HCT116 (cell line): ENCODE results near the gene KANK3. TPM values are rescaled to one million over a fixed set of nuclear protein-coding genes. Genes with fewer than 3 reads are reported as not detected.

ENCODE experiments used
- ATAC-seq: fragments of 200-7000 bp; cut with Tn5 transposase; 2 replicates; pipeline ENCODE4 v1.9.1; 2020; ENCODE audit warnings: mild to moderate bottlenecking, moderate library complexity
- BruUV-seq: library from RNA; stranded (reverse); fragments of 400-500 nt; replicated peaks from 2 replicates; lab custom pipeline; 2021; lab: Mats Ljungman, UMichigan
- CTCF ChIA-PET: fragments of 300-600 bp; sonication (Branson Sonifier 250); formaldehyde crosslinking; loops from one replicate; lab custom pipeline; 2021; ENCODE audit warnings: antibody characterized with exemption; lab: Charles Lee
- POLR2A ChIA-PET: fragments of 300-600, 350-600 bp; sonication (Branson Sonifier 250); formaldehyde crosslinking; loops from one replicate; lab custom pipeline; 2021; ENCODE audit warnings: antibody characterized with exemption; lab: Charles Lee
- RAD21 ChIA-PET, 2 experiments: fragments of 300-600 bp; sonication (Branson Sonifier 250); formaldehyde crosslinking; loops; one replicate each; lab custom pipeline; 2023; ENCODE audit warnings: low total read pairs in 2 of 2; ENCODE audit not compliant: uncharacterized antibody in 2 of 2, unreplicated experiment in 2 of 2, low non-redundant PET in 1 of 2; lab: Charles Lee
- DNase-seq: peaks from one replicate; pipeline ENCODE4 v3.0.0-alpha.2; 2010; ENCODE audit warnings: low read depth, low spot score
- H2AFZ ChIP-seq: fragments of 200-600 bp; shearing (Covaris generic), sonication (generic); 2 replicates; pipeline ENCODE4 v1.6.1; 2017; ENCODE audit warnings: low read depth, mixed run types, mixed read lengths, antibody characterized with exemption, low read length; ENCODE audit not compliant: poor library complexity, severe bottlenecking
- H3K27ac ChIP-seq: 2 replicates; pipeline ENCODE4 v1.5.1; 2012; ENCODE audit warnings: low read depth, low read length
- H3K27me3 ChIP-seq: fragments of 200-600 bp; sonication (generic); 2 replicates; pipeline ENCODE4 v1.6.1; 2016; ENCODE audit warnings: mixed run types, low read length, mixed read lengths; ENCODE audit not compliant: insufficient read depth
- H3K36me3 ChIP-seq, 2 experiments: fragments of 200-500 bp in 1 of 2; fragments of 200-600 bp in 1 of 2; sonication (Bioruptor generic) in 1 of 2; sonication (generic) in 1 of 2; 2 replicates each; pipeline versions ENCODE4 v1.5.1 to v1.6.1; 2014 to 2016; ENCODE audit warnings: low read length in 2 of 2, inconsistent platforms in 1 of 2, mixed read lengths in 1 of 2, mixed run types in 1 of 2; ENCODE audit not compliant: insufficient read depth in 2 of 2, control insufficient read depth in 1 of 2
- H3K4me1 ChIP-seq, 2 experiments: fragments of 200-600 bp in 1 of 2; sonication (generic) in 1 of 2; 2 replicates each; pipeline versions ENCODE4 v1.5.1 to v1.6.1; 2012 to 2017; ENCODE audit warnings: low read length in 2 of 2, inconsistent platforms in 1 of 2, mild to moderate bottlenecking in 1 of 2, mixed read lengths in 1 of 2, mixed run types in 1 of 2, moderate library complexity in 1 of 2; ENCODE audit not compliant: insufficient read depth in 2 of 2, control insufficient read depth in 1 of 2
- H3K4me2 ChIP-seq: fragments of 200-600 bp; sonication (generic); 2 replicates; pipeline ENCODE4 v1.6.1; 2017; ENCODE audit warnings: mixed run types, low read length, mixed read lengths
- H3K4me3 ChIP-seq, 2 experiments: fragments of 200-600 bp in 1 of 2; sonication (generic) in 1 of 2; replicated peaks in 1 of 2; 2 replicates each; pipeline ENCODE4 v1.5.1; 2011 to 2016; ENCODE audit warnings: low read length in 2 of 2, control low read depth in 1 of 2, low read depth in 1 of 2, mild to moderate bottlenecking in 1 of 2, mixed read lengths in 1 of 2, mixed run types in 1 of 2
- H3K79me2 ChIP-seq: fragments of 200-600 bp; sonication (generic); 2 replicates; pipeline ENCODE4 v1.6.1; 2017; ENCODE audit warnings: mild to moderate bottlenecking, mixed run types, low read length, moderate library complexity, mixed read lengths; ENCODE audit not compliant: insufficient read depth
- H3K9ac ChIP-seq: fragments of 200-600 bp; sonication (generic); 2 replicates; pipeline ENCODE4 v1.6.1; 2016; ENCODE audit warnings: low read length, mixed read lengths
- H3K9me2 ChIP-seq: fragments of 200-600 bp; sonication (generic), shearing (Covaris generic); 2 replicates; pipeline ENCODE4 v1.6.1; 2017; ENCODE audit warnings: mixed run types, mild to moderate bottlenecking, moderate library complexity; ENCODE audit not compliant: insufficient read depth
- H3K9me3 ChIP-seq, 2 experiments: fragments of 200-500 bp in 1 of 2; fragments of 200-600 bp in 1 of 2; sonication (Bioruptor generic) in 1 of 2; sonication (generic) in 1 of 2; 2 replicates each; pipeline ENCODE4 v1.6.1; 2014 to 2017; ENCODE audit warnings: low read length in 2 of 2, mixed read lengths in 2 of 2, inconsistent platforms in 1 of 2, low read depth in 1 of 2, mild to moderate bottlenecking in 1 of 2, mixed run types in 1 of 2, moderate library complexity in 1 of 2; ENCODE audit not compliant: control insufficient read depth in 1 of 2, insufficient read depth in 1 of 2
- H4K20me1 ChIP-seq: fragments of 200-600 bp; sonication (generic), shearing (Covaris generic); 2 replicates; pipeline ENCODE4 v1.6.1; 2017; ENCODE audit warnings: mixed run types, mild to moderate bottlenecking, moderate library complexity; ENCODE audit not compliant: insufficient read depth
- ATF3 ChIP-seq: IDR thresholded peaks from 2 replicates; pipeline ENCODE4 v1.6.1; 2012
- CBX3 ChIP-seq: IDR thresholded peaks from 2 replicates; pipeline ENCODE4 v1.6.1; 2012; ENCODE audit warnings: low read depth
- CEBPB ChIP-seq: IDR thresholded peaks from 2 replicates; pipeline ENCODE4 v1.6.1; 2012; ENCODE audit warnings: low read depth
- CTCF ChIP-seq, 3 experiments: fragments of 200-600 bp in 1 of 3; sonication (generic) in 1 of 3; IDR thresholded peaks in 2 of 3; conservative IDR thresholded peaks in 1 of 3; 2 replicates each; pipeline ENCODE4 v1.5.1; 2012 to 2017; ENCODE audit warnings: low read depth in 2 of 3, low read length in 2 of 3, antibody characterized with exemption in 1 of 3, borderline replicate concordance in 1 of 3, control low read depth in 1 of 3, mild to moderate bottlenecking in 1 of 3, mixed read lengths in 1 of 3, mixed run types in 1 of 3, moderate library complexity in 1 of 3; ENCODE audit not compliant: insufficient read depth in 1 of 3
- EGR1 ChIP-seq: IDR thresholded peaks from 2 replicates; pipeline ENCODE4 v1.6.1; 2012; ENCODE audit warnings: low read depth
- EZH2phosphoT487 ChIP-seq: fragments of 200-600 bp; IDR thresholded peaks from 2 replicates; pipeline ENCODE4 v1.6.1; 2018; ENCODE audit warnings: antibody characterized with exemption, borderline replicate concordance
- FOSL1 ChIP-seq: IDR thresholded peaks from 2 replicates; pipeline ENCODE4 v1.6.1; 2012; ENCODE audit warnings: low read depth
- JUND ChIP-seq: IDR thresholded peaks from 2 replicates; pipeline ENCODE4 v1.6.1; 2012
- POLR2A ChIP-seq: IDR thresholded peaks from 2 replicates; pipeline ENCODE4 v1.7.0; 2011; ENCODE audit warnings: borderline replicate concordance; ENCODE audit not compliant: insufficient read depth, insufficient read length; ENCODE audit errors: extremely low read depth
- POLR2AphosphoS5 ChIP-seq: IDR thresholded peaks from 2 replicates; pipeline ENCODE4 v1.6.1; 2011; ENCODE audit warnings: mild to moderate bottlenecking, low read depth, low read length, moderate library complexity
- RAD21 ChIP-seq: IDR thresholded peaks from 2 replicates; pipeline ENCODE4 v1.6.1; 2012; ENCODE audit warnings: low read depth, mild to moderate bottlenecking
- SIN3A ChIP-seq: IDR thresholded peaks from 2 replicates; pipeline ENCODE4 v1.6.1; 2012; ENCODE audit warnings: low read depth
- SRF ChIP-seq: IDR thresholded peaks from 2 replicates; pipeline ENCODE4 v1.6.1; 2012; ENCODE audit warnings: low read depth
- TCF7L2 ChIP-seq: IDR thresholded peaks from 2 replicates; pipeline ENCODE4 v1.7.0; 2011; ENCODE audit warnings: borderline replicate concordance, inconsistent platforms; ENCODE audit not compliant: insufficient read depth, insufficient read length; ENCODE audit errors: extremely low read depth
- YY1 ChIP-seq: IDR thresholded peaks from 2 replicates; pipeline ENCODE4 v1.6.1; 2011; ENCODE audit warnings: low read length, low read depth, moderate library complexity, mild to moderate bottlenecking; ENCODE audit not compliant: insufficient replicate concordance; ENCODE audit errors: extremely low read depth
- ZFX ChIP-seq: fragments of 450-650 bp; IDR thresholded peaks from 2 replicates; pipeline ENCODE4 v1.6.1; 2017
- intact Hi-C: fragments of 100-400 bp; cut with micrococcal nuclease; formaldehyde crosslinking; loops from 2 replicates; pipeline ENCODE4 v1.10.0; 2022
- total RNA-seq: library from RNA; stranded (reverse); gene quantifications from one replicate; pipeline ENCODE4 v1.2.1, GENCODE V29; 2021; ENCODE audit not compliant: unreplicated experiment
- TF ChIP-seq, protein P1 (sequence below): IDR thresholded peaks from 2 replicates; pipeline ENCODE4 v1.6.1; 2012
- TF ChIP-seq, protein P2 (sequence below): IDR thresholded peaks from 2 replicates; pipeline ENCODE4 v1.6.1; 2012; ENCODE audit warnings: low read depth

KANK3 gene
- total RNA-seq, 1 experiment from 2014 or later = 21.7 TPM

- ChIA-PET POLR2A (no interaction called here), CTCF (no interaction called here)
- Histone ChIP-seq H2AFZ (no peak overlapping the region), H3K4me1 (peaks cover 4 to 15% of the 10 kb centered on the region in 2 experiments; a peak in 3 of 4 replicates), H3K4me2 (no peak overlapping the region), H3K4me3 (no peak overlapping the region), H3K9me2 (no peaks in the 10 kb centered on the region), H3K9ac (no peak overlapping the region)
- no peak for ATAC-seq
- intact Hi-C loops = no loop called here
- no peak for TF ChIP-seq CTCF (IDR thresholded peaks at IDR 0.05 in 2 of 3, conservative IDR thresholded peaks at IDR 0.05 in 1 of 3; ENCODE audit: borderline replicate concordance in 1 of 3, insufficient read depth in 1 of 3, low read depth in 2 of 3, low read length in 2 of 3)
- no peak for TF ChIP-seq POLR2A
- no peak for TF ChIP-seq TCF7L2
- TF ChIP-seq ZFX = no peak
- TF ChIP-seq, protein P1, sequence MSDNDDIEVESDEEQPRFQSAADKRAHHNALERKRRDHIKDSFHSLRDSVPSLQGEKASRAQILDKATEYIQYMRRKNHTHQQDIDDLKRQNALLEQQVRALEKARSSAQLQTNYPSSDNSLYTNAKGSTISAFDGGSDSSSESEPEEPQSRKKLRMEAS = no peak
- TF ChIP-seq YY1 = no peak
- TF ChIP-seq ATF3 = no peak
- no peak for TF ChIP-seq SIN3A
- TF ChIP-seq SRF = no peak
- no peak for TF ChIP-seq FOSL1
- TF ChIP-seq EZH2phosphoT487 = no peak
- no peak for TF ChIP-seq CBX3
- TF ChIP-seq, protein P2, sequence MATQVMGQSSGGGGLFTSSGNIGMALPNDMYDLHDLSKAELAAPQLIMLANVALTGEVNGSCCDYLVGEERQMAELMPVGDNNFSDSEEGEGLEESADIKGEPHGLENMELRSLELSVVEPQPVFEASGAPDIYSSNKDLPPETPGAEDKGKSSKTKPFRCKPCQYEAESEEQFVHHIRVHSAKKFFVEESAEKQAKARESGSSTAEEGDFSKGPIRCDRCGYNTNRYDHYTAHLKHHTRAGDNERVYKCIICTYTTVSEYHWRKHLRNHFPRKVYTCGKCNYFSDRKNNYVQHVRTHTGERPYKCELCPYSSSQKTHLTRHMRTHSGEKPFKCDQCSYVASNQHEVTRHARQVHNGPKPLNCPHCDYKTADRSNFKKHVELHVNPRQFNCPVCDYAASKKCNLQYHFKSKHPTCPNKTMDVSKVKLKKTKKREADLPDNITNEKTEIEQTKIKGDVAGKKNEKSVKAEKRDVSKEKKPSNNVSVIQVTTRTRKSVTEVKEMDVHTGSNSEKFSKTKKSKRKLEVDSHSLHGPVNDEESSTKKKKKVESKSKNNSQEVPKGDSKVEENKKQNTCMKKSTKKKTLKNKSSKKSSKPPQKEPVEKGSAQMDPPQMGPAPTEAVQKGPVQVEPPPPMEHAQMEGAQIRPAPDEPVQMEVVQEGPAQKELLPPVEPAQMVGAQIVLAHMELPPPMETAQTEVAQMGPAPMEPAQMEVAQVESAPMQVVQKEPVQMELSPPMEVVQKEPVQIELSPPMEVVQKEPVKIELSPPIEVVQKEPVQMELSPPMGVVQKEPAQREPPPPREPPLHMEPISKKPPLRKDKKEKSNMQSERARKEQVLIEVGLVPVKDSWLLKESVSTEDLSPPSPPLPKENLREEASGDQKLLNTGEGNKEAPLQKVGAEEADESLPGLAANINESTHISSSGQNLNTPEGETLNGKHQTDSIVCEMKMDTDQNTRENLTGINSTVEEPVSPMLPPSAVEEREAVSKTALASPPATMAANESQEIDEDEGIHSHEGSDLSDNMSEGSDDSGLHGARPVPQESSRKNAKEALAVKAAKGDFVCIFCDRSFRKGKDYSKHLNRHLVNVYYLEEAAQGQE = no peak
- TF ChIP-seq JUND = no peak
- TF ChIP-seq EGR1 = no peak
- TF ChIP-seq RAD21 = no peak
- TF ChIP-seq POLR2AphosphoS5 = no peak
- TF ChIP-seq CEBPB = no peak
- TF ChIP-seq, all 23 proteins: peak for 0
- DNase-seq = no peak
- H3K9me3 ChIP-seq = no peaks in the 10 kb centered on the region
- no peak overlapping the region for H3K27ac ChIP-seq
- H4K20me1 ChIP-seq = no peaks in the 10 kb centered on the region
- no peaks in the 10 kb centered on the region for H3K27me3 ChIP-seq
- peaks cover 14 to 33% of the 10 kb centered on the region in 2 experiments; a peak in 3 of 4 replicates for H3K36me3 ChIP-seq
- RAD21 ChIA-PET = interaction anchor here in 1 of 2 experiments (1.1 kb wide), 1 partner anchor 19 kb away, joined by 3 read pairs; no protein-coding TSS in a partner anchor
- no TSS peak for BruUV-seq
- peaks cover 44% of the 10 kb centered on the region for H3K79me2 ChIP-seq
Observed at GRCh38 chr19:8316351-8317125, 26.5 kb downstream of the KANK3 start.
